ENCODE data around the gene SERINC3.

The SERINC3 gene

DNA sequence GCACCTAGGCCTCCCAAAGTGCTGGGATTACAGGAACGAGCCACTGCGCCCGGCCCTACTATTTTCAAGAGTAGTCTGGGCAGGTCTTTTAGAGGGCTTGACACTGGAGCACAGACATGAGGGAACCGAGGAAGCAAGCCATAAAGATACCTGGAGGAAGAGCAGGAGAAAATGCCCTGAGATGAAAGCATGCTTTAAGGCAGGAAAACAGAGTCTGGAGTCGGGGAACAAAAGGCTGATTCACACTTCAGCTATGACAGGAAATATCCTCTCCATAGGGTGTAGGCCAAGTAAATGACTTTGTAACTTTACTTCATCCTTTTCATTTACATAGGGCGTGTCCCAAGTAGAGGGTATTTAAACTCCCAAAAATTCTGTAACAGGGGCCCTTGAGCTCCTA, 4.3 kb upstream of the SERINC3 start:
- in situ Hi-C loops (cut with MboI; ENCODE audit: low pct_unique_long_range_greater_than_20kb, low sequenced_read_pairs, unreplicated experiment) = no loop called here
- no peak for DNase-seq (ENCODE audit: low spot score)
- TF ChIP-seq, protein P1, sequence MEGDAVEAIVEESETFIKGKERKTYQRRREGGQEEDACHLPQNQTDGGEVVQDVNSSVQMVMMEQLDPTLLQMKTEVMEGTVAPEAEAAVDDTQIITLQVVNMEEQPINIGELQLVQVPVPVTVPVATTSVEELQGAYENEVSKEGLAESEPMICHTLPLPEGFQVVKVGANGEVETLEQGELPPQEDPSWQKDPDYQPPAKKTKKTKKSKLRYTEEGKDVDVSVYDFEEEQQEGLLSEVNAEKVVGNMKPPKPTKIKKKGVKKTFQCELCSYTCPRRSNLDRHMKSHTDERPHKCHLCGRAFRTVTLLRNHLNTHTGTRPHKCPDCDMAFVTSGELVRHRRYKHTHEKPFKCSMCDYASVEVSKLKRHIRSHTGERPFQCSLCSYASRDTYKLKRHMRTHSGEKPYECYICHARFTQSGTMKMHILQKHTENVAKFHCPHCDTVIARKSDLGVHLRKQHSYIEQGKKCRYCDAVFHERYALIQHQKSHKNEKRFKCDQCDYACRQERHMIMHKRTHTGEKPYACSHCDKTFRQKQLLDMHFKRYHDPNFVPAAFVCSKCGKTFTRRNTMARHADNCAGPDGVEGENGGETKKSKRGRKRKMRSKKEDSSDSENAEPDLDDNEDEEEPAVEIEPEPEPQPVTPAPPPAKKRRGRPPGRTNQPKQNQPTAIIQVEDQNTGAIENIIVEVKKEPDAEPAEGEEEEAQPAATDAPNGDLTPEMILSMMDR (IDR thresholded peaks at IDR 0.05; ENCODE audit: extremely low read depth, insufficient read depth, missing control alignments) = no peak

DNA sequence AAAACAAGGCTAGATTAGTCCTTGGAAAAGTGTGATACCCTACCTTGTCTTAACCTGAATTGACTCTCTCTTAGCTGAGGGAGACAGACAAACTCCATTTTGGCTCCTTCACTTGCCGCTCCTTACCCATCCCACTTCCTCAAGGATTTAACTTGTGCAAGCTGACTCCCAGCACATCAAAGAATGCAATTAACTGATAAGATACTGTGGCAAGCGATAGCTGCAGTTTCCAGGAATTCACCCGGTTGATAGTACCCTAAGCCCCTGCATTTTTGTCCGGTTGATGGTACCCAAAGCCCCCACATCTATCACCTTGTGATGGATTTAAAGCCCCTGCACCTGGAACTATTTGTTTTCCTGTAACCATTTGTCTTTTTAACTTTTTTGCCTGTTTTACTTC, 1.9 kb upstream of the SERINC3 start:
- TF ChIP-seq, protein P1 (IDR thresholded peaks at IDR 0.05; ENCODE audit: extremely low read depth, insufficient read depth, missing control alignments) = no peak
- no peak for DNase-seq (ENCODE audit: low spot score)
- in situ Hi-C loops (cut with MboI; ENCODE audit: low pct_unique_long_range_greater_than_20kb, low sequenced_read_pairs, unreplicated experiment) = no loop called here

DNA sequence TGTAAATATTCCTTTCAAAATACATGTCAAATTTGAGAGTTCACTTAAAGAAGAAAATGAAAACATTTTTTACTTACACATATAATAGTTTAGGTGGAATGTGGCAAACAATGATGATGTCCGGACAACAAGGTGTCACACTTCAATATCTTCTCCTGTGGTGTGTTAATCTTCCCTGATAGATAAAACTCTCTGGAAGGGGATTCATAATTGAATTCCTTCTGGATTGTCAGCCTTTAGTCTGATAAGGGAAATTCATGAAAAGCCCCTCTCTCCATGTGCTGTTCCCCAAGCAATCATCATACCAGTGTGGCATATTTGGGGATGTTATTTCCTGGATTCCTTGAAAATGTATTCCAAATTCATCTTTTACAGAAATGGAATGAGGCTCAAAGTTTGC, 971 bp upstream of the SERINC3 start:
- TF ChIP-seq, protein P1 (IDR thresholded peaks at IDR 0.05; ENCODE audit: extremely low read depth, insufficient read depth, missing control alignments) = no peak
- DNase-seq (ENCODE audit: low spot score) = no peak
- in situ Hi-C loops (cut with MboI; ENCODE audit: low pct_unique_long_range_greater_than_20kb, low sequenced_read_pairs, unreplicated experiment) = no loop called here

DNA sequence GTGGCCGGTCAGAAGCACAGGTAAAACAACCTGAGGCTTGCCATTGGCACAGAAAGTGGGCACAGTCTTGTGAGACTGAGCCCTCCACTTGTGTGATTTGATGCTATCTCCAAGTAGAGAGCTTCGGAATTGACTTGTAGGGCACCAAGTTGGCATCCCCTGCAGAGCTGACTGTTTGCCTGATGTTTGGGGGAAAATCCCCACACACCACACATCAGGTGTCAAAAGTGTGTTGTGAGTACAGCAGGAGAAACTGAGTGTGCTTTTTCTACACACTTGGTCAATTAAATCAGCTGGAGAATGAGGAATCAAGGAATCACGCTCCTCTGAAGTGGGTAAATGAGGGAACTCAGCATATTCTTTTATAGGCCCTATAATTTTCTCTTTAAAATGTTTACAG, 989 bp downstream of the SERINC3 start:
- TF ChIP-seq, protein P1 (IDR thresholded peaks at IDR 0.05; ENCODE audit: extremely low read depth, insufficient read depth, missing control alignments) = no peak
- in situ Hi-C loops (cut with MboI; ENCODE audit: low pct_unique_long_range_greater_than_20kb, low sequenced_read_pairs, unreplicated experiment) = no loop called here
- no peak for DNase-seq (ENCODE audit: low spot score)

DNA sequence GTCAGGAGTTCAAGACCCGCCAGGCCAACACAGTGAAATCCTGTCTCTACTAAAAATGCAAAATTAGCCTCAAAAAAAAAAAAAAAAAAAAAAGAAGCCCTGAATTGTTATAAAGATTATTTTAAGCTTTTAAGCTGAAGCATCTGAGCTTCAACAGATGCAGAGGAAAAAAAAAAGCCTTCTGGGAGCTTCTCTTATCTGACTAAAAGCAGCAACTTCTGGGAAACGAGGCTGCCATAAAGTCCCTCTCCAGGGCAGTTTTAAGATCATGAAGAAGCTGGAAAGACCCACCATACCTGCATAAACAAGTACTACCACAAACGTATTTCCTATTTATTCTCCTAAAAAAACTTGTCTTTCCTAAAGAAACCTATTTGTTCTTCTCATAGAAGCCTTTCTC, 3.6 kb downstream of the SERINC3 start:
- DNase-seq (ENCODE audit: low spot score) = no peak
- TF ChIP-seq, protein P1 (IDR thresholded peaks at IDR 0.05; ENCODE audit: extremely low read depth, insufficient read depth, missing control alignments) = no peak
- in situ Hi-C loops (cut with MboI; ENCODE audit: low pct_unique_long_range_greater_than_20kb, low sequenced_read_pairs, unreplicated experiment) = no loop called here

DNA sequence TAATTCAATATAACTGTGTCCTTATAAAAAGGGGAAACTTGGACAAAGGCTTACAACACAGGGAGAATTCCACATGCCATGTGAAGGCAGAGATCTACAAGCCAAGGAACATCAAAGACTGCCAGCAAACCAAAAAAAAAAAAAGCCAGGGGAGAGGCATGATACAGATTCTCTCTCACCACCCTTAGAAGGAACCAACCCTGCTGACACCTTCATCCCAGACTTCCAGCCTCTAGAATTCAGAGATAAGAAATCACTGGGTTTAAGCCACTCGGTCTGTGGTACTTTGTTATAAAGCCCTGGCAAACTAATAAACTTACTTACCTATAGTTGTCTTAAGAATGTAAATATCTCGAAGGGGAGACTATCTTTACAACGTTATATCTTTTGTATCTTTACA, 4.4 kb downstream of the SERINC3 start:
- DNase-seq (ENCODE audit: low spot score) = no peak
- in situ Hi-C loops (cut with MboI; ENCODE audit: low pct_unique_long_range_greater_than_20kb, low sequenced_read_pairs, unreplicated experiment) = no loop called here
- TF ChIP-seq, protein P1 (IDR thresholded peaks at IDR 0.05; ENCODE audit: extremely low read depth, insufficient read depth, missing control alignments) = no peak

DNA sequence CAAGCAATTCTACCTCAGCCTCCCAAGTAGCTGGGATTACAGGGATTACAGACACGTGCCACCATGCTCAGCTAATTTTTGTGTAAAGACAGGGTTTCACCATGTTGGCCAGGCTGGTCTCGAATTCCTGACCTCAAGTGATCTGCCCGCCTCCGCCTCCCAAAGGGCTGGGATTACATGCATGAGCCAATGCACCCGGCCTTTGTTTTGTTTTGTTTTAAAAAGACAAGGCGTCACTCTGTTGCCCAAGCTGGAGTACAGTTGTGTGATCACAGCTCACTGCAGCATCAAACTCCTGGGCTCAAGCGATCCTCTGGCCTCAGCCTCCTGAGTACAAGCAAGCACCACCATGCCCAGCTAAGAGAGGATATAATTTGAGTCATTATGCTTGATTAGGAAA, 5.4 kb downstream of the SERINC3 start:
- DNase-seq (ENCODE audit: low spot score) = no peak
- TF ChIP-seq, protein P1 (IDR thresholded peaks at IDR 0.05; ENCODE audit: extremely low read depth, insufficient read depth, missing control alignments) = no peak
- in situ Hi-C loops (cut with MboI; ENCODE audit: low pct_unique_long_range_greater_than_20kb, low sequenced_read_pairs, unreplicated experiment) = no loop called here
